H1 (cell line): ENCODE results near the gene ZBTB20. TPM values are rescaled to one million over a fixed set of nuclear protein-coding genes. Genes with fewer than 3 reads are reported as not detected.

Experiments used
- CTCF ChIA-PET: fragments of 300-600 bp; sonication (Branson Sonifier 250); formaldehyde crosslinking; loops from one replicate; lab custom pipeline; 2021; ENCODE audit not compliant: partially characterized antibody; lab: Charles Lee
- POLR2A ChIA-PET: fragments of 300-600 bp; sonication (Branson Sonifier 250); formaldehyde crosslinking; loops from one replicate; lab custom pipeline; 2021; ENCODE audit warnings: inconsistent platforms; ENCODE audit not compliant: partially characterized antibody; lab: Charles Lee
- DNase-seq, 2 experiments: peaks; one replicate each; pipeline versions ENCODE4 v3.0.0 to v3.0.0-alpha.2; 2010 to 2022; ENCODE audit warnings: low spot score in 2 of 2, low read depth in 1 of 2, mixed read lengths in 1 of 2
- FAIRE-seq: peaks from 2 replicates; lab custom pipeline; 2011; peaks lifted over from hg19 to GRCh38; lab: Jason Lieb, UNC
- H2AFZ ChIP-seq: 2 replicates; pipeline ENCODE4 v1.8.1; 2012; ENCODE audit warnings: low read length, inconsistent platforms
- H2AK5ac ChIP-seq: 2 replicates; pipeline ENCODE4 v1.6.1; 2013; ENCODE audit warnings: low read depth, low read length
- H2BK120ac ChIP-seq: replicated peaks from 2 replicates; pipeline ENCODE3; 2013; ENCODE audit warnings: low read depth, low read length, inconsistent platforms
- H2BK12ac ChIP-seq: 2 replicates; pipeline ENCODE4 v1.6.1; 2013; ENCODE audit warnings: low read depth, low read length
- H2BK15ac ChIP-seq: 2 replicates; pipeline ENCODE4 v1.6.1; 2013; ENCODE audit warnings: low read length
- H2BK20ac ChIP-seq: 2 replicates; pipeline ENCODE4 v1.6.1; 2013; ENCODE audit warnings: low read length
- H2BK5ac ChIP-seq: 2 replicates; pipeline ENCODE4 v1.6.1; 2013; ENCODE audit warnings: low read depth, low read length
- H3K14ac ChIP-seq: 2 replicates; pipeline ENCODE4 v1.6.1; 2013; ENCODE audit warnings: inconsistent platforms; ENCODE audit not compliant: insufficient read length
- H3K18ac ChIP-seq: 2 replicates; pipeline ENCODE4 v1.6.1; 2013; ENCODE audit warnings: low read length; ENCODE audit errors: extremely low read depth
- H3K23ac ChIP-seq: 2 replicates; pipeline ENCODE4 v1.6.1; 2013; ENCODE audit warnings: inconsistent platforms; ENCODE audit not compliant: insufficient read length
- H3K23me2 ChIP-seq: 2 replicates; pipeline ENCODE4 v1.6.1; 2013; ENCODE audit warnings: low read depth, low read length
- H3K27ac ChIP-seq: 2 replicates; pipeline ENCODE4 v1.6.1; 2011; ENCODE audit warnings: low read depth, low read length, inconsistent platforms
- H3K27me3 ChIP-seq, 4 experiments: replicated peaks in 1 of 4; 1 replicate in 1 of 4; 2 replicates in 3 of 4; pipeline versions ENCODE4 v1.6.1 to v1.8.1; 2011 to 2013; ENCODE audit warnings: low read length in 3 of 4, mild to moderate bottlenecking in 3 of 4, inconsistent platforms in 2 of 4, mixed read lengths in 2 of 4, moderate library complexity in 1 of 4; ENCODE audit not compliant: control insufficient read depth in 3 of 4, insufficient read depth in 3 of 4; ENCODE audit errors: extremely low read depth in 1 of 4
- H3K36me3 ChIP-seq, 4 experiments: 2 replicates each; pipeline versions ENCODE4 v1.6.1 to v1.8.1; 2011 to 2013; ENCODE audit warnings: mild to moderate bottlenecking in 4 of 4, low read length in 3 of 4, moderate library complexity in 2 of 4, control low read depth in 1 of 4, inconsistent platforms in 1 of 4; ENCODE audit not compliant: insufficient read depth in 4 of 4, control insufficient read depth in 2 of 4
- H3K4ac ChIP-seq: replicated peaks from 2 replicates; pipeline ENCODE3; 2013; ENCODE audit warnings: low read length, low read depth, mixed read lengths, inconsistent platforms; ENCODE audit not compliant: insufficient read length
- H3K4me1 ChIP-seq, 4 experiments: replicated peaks in 1 of 4; 1 replicate in 1 of 4; 2 replicates in 3 of 4; pipeline versions ENCODE4 v1.6.1 to v1.8.1; 2011 to 2013; ENCODE audit warnings: low read length in 3 of 4, inconsistent platforms in 2 of 4, mixed read lengths in 1 of 4; ENCODE audit not compliant: insufficient read depth in 4 of 4, control insufficient read depth in 3 of 4
- H3K4me2 ChIP-seq, 2 experiments: 2 replicates each; pipeline versions ENCODE4 v1.6.1 to v1.8.1; 2011 to 2013; ENCODE audit warnings: low read depth in 2 of 2, low read length in 2 of 2, control low read depth in 1 of 2, inconsistent platforms in 1 of 2, mild to moderate bottlenecking in 1 of 2; ENCODE audit not compliant: insufficient read depth in 1 of 2
- H3K4me3 ChIP-seq, 4 experiments: fragments of 200-600, 300-600 bp in 1 of 4; sonication (generic), shearing (Covaris generic), sonication (Bioruptor Twin) in 1 of 4; 2 replicates each; pipeline versions ENCODE4 v1.5.1 to v1.8.1; 2011 to 2016; ENCODE audit warnings: low read length in 4 of 4, low read depth in 3 of 4, control low read depth in 2 of 4, inconsistent platforms in 2 of 4, mild to moderate bottlenecking in 2 of 4, mixed read lengths in 1 of 4, moderate library complexity in 1 of 4; ENCODE audit not compliant: insufficient read depth in 2 of 4; ENCODE audit errors: extremely low read depth in 1 of 4
- H3K56ac ChIP-seq: replicated peaks from 2 replicates; pipeline ENCODE3; 2013; ENCODE audit warnings: low read depth, mild to moderate bottlenecking, mixed read lengths, low read length, inconsistent platforms; ENCODE audit not compliant: insufficient read length
- H3K79me1 ChIP-seq: 2 replicates; pipeline ENCODE4 v1.6.1; 2013; ENCODE audit warnings: low read depth, low read length, control low read depth
- H3K79me2 ChIP-seq, 2 experiments: 2 replicates each; pipeline versions ENCODE4 v1.6.1 to v1.8.1; 2012 to 2013; ENCODE audit warnings: low read length in 2 of 2, mild to moderate bottlenecking in 2 of 2, inconsistent platforms in 1 of 2; ENCODE audit not compliant: insufficient read depth in 2 of 2, control insufficient read depth in 1 of 2
- H3K9ac ChIP-seq, 4 experiments: replicated peaks in 1 of 4; 1 replicate in 1 of 4; 2 replicates in 3 of 4; pipeline versions ENCODE4 v1.6.1 to v1.8.1; 2011 to 2013; ENCODE audit warnings: low read depth in 3 of 4, low read length in 3 of 4, control low read depth in 2 of 4, mild to moderate bottlenecking in 2 of 4, moderate library complexity in 2 of 4, inconsistent platforms in 1 of 4; ENCODE audit errors: extremely low read depth in 1 of 4
- H3K9me3 ChIP-seq, 2 experiments: 2 replicates each; pipeline versions ENCODE4 v1.6.1 to v1.8.1; 2012 to 2013; ENCODE audit warnings: mild to moderate bottlenecking in 2 of 2, moderate library complexity in 2 of 2, control low read depth in 1 of 2, inconsistent platforms in 1 of 2, low read depth in 1 of 2, low read length in 1 of 2, mixed read lengths in 1 of 2; ENCODE audit not compliant: insufficient read depth in 2 of 2
- H4K20me1 ChIP-seq, 2 experiments: replicated peaks in 1 of 2; 2 replicates each; pipeline versions ENCODE3 to v1.8.1; 2011 to 2013; ENCODE audit warnings: inconsistent platforms in 2 of 2, low read length in 2 of 2, mild to moderate bottlenecking in 1 of 2; ENCODE audit not compliant: insufficient read depth in 2 of 2, control insufficient read depth in 1 of 2
- H4K5ac ChIP-seq: 2 replicates; pipeline ENCODE4 v1.6.1; 2013; ENCODE audit warnings: low read length, low read depth, mixed read lengths, inconsistent platforms; ENCODE audit not compliant: insufficient read length
- H4K8ac ChIP-seq: 2 replicates; pipeline ENCODE4 v1.8.0; 2013; ENCODE audit warnings: mild to moderate bottlenecking, moderate library complexity, low read length, inconsistent platforms; ENCODE audit not compliant: insufficient read depth; ENCODE audit errors: extremely low read depth
- H4K91ac ChIP-seq: replicated peaks from 2 replicates; pipeline ENCODE3; 2013; ENCODE audit warnings: low read length, mixed read lengths, inconsistent platforms; ENCODE audit not compliant: insufficient read length
- ASH2L ChIP-seq: fragments of 200-600, 300-600 bp; sonication (generic); IDR thresholded peaks from one replicate; pipeline ENCODE4 v1.7.1; 2017; ENCODE audit warnings: low read length
- CHD2 ChIP-seq: IDR thresholded peaks from 2 replicates; pipeline ENCODE4 v1.6.1; 2012; ENCODE audit warnings: low read length, improper control_type of control experiment
- CTBP2 ChIP-seq: IDR thresholded peaks from 2 replicates; pipeline ENCODE4 v1.7.0; 2011; ENCODE audit warnings: borderline replicate concordance, mild to moderate bottlenecking, moderate library complexity, mixed read lengths, low read length; ENCODE audit not compliant: insufficient read depth, insufficient read length
- EP300 ChIP-seq, 2 experiments: IDR thresholded peaks; 1 replicate in 1 of 2; 2 replicates in 1 of 2; pipeline ENCODE4 v1.6.1; 2011 to 2012; ENCODE audit warnings: low read depth in 2 of 2, low read length in 2 of 2, mild to moderate bottlenecking in 2 of 2, borderline replicate concordance in 1 of 2, inconsistent platforms in 1 of 2, moderate library complexity in 1 of 2
- GTF2F1 ChIP-seq: IDR thresholded peaks from 2 replicates; pipeline ENCODE4 v1.6.1; 2012; ENCODE audit warnings: low read depth, low read length, improper control_type of control experiment, borderline replicate concordance
- JUN ChIP-seq: IDR thresholded peaks from 2 replicates; pipeline ENCODE4 v1.6.1; 2011; ENCODE audit warnings: low read depth, mild to moderate bottlenecking, improper control_type of control experiment, low read length
- NRF1 ChIP-seq: IDR thresholded peaks from 2 replicates; pipeline ENCODE4 v1.6.1; 2011; ENCODE audit warnings: mild to moderate bottlenecking, low read depth, low read length, improper control_type of control experiment
- RAD21 ChIP-seq, 2 experiments: IDR thresholded peaks in 1 of 2; conservative IDR thresholded peaks in 1 of 2; 2 replicates each; pipeline ENCODE4 v1.6.1; 2011; ENCODE audit warnings: low read depth in 2 of 2, low read length in 2 of 2, improper control_type of control experiment in 1 of 2, inconsistent platforms in 1 of 2, mild to moderate bottlenecking in 1 of 2, moderate library complexity in 1 of 2
- RBBP5 ChIP-seq: IDR thresholded peaks from 2 replicates; pipeline ENCODE4 v1.7.1; 2012; ENCODE audit warnings: low read depth, mild to moderate bottlenecking, inconsistent platforms, low read length, moderate library complexity, borderline replicate concordance
- SIX5 ChIP-seq: IDR thresholded peaks from 2 replicates; pipeline ENCODE4 v1.6.1; 2011; ENCODE audit warnings: mild to moderate bottlenecking, low read depth, low read length
- TAF7 ChIP-seq: optimal IDR thresholded peaks from 2 replicates; pipeline ENCODE3; 2011; ENCODE audit warnings: low read depth, mild to moderate bottlenecking, inconsistent platforms, low read length, moderate library complexity, borderline replicate concordance
- WGBS, 2 experiments: shearing (Covaris generic) in 1 of 2; methylation state at CpG; one replicate each; pipeline versions ENCODE4 v1.1.6 to v1.1.7; 2013 to 2015; ENCODE audit warnings: low lambda C conversion rate in 2 of 2, mixed read lengths in 2 of 2, inconsistent platforms in 1 of 2, low coverage in 1 of 2, missing lambda C conversion rate in 1 of 2; ENCODE audit not compliant: insufficient replicate concordance in 2 of 2, insufficient coverage in 1 of 2, insufficient read length in 1 of 2; ENCODE audit errors: extremely low coverage in 1 of 2, missing lambda C conversion rate in 1 of 2; 5-methylcytosine and 5-hydroxymethylcytosine counted together
- polyA plus RNA-seq, 7 experiments: library from polyadenylated mRNA; depleted of rRNA in 3 of 7; stranded (reverse) in 5 of 7; unstranded in 2 of 7; fragments of >200 nt in 5 of 7; fragments of 200-250 nt in 2 of 7; gene quantifications; 1 replicate in 5 of 7; 2 replicates in 1 of 7; 4 replicates in 1 of 7; pipeline versions ENCODE4 v1.2.1 to v1.2.3, GENCODE V29; 2011 to 2013; ENCODE audit warnings: missing spikeins in 2 of 7, mixed read lengths in 2 of 7
- total RNA-seq: library from RNA; stranded (reverse); fragmentation: NEBNext Ultra II Directional; extraction: Animal tissue kit (Norgen Biotek cat#: 25700); gene quantifications from 2 replicates; pipeline ENCODE4 v1.2.1, GENCODE V29; 2021
- TF ChIP-seq, protein P1 (sequence below): IDR thresholded peaks from 2 replicates; pipeline ENCODE4 v1.6.1; 2012; ENCODE audit warnings: inconsistent platforms

The ZBTB20 gene
- total and polyA plus RNA-seq, 2 of the 8 experiments (the other 6 are each of a cell fraction or from before 2014, with no cell fraction given), result 0.35 to 1.3 TPM

DNA sequence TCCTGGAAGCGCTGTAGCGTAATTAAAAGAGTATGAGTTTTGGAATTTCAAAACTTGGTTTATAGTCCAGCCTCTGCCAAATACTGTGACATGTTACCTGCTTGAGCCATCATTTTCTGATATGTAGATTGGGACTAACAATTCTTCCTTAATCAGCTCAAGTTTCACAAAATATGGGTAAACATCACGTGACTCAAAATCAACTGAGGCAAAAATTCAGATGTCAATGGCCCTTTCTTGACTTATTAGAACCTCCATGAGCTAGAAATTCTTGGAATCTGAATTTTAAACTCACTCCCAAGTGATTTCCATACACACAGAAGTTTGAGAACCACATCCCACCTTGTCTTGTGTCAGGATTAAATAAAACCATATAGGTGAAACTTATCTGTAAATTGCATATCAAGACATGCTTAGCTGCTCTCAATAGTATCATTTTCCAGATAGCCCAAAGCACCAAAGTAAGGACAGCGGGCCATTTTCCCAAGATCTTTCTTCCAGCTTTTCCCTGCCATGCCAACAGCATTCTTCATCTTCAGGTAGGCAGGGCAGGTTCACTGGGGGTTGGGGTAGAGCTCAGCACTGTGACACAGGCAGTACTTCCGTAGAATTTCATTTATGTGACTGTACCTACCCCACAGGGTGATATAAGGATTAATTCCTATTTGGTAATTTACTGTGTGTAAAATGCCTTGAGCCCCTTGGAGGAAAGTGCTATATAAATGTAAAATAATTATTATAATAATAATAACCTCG is 474.2 kb downstream of the ZBTB20 start:
- POLR2A ChIA-PET, result no interaction called here
- no peak for FAIRE-seq
- TF ChIP-seq TAF7, result no peak
- TF ChIP-seq SIX5, result no peak
- TF ChIP-seq CTBP2, result no peak
- TF ChIP-seq RBBP5, result no peak
- TF ChIP-seq, protein P1, sequence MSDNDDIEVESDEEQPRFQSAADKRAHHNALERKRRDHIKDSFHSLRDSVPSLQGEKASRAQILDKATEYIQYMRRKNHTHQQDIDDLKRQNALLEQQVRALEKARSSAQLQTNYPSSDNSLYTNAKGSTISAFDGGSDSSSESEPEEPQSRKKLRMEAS, result no peak
- TF ChIP-seq CHD2, result no peak
- TF ChIP-seq GTF2F1, result no peak
- TF ChIP-seq NRF1, result no peak
- no peak for TF ChIP-seq RAD21 (IDR thresholded peaks at IDR 0.05 in 1 of 2, conservative IDR thresholded peaks at IDR 0.05 in 1 of 2; ENCODE audit: low read depth in 2 of 2, low read length in 2 of 2)
- TF ChIP-seq JUN, result no peak
- no peak for TF ChIP-seq ASH2L
- TF ChIP-seq EP300 (IDR thresholded peaks at IDR 0.05; ENCODE audit: borderline replicate concordance in 1 of 2, low read depth in 2 of 2, low read length in 2 of 2), result no peak

More for the DNA sequence above, 474.2 kb downstream of the ZBTB20 start:
- Histone ChIP-seq H3K9me3 (0 out of 4 replicates have a peak, but pooled peaks cover 0 to 2% of the 10 kb centered on the region in 2 experiments), H2AK5ac (no peak overlapping the region), H3K4me2 (no peak overlapping the region), H3K9ac (no peak overlapping the region), H2BK20ac (no peak overlapping the region), H3K27ac (no peak overlapping the region), H3K23me2 (no peaks in the 10 kb centered on the region), H4K91ac (no peak overlapping the region), H4K8ac (no peak overlapping the region), H2BK5ac (no peak overlapping the region), H3K14ac (no peak overlapping the region), H3K4me3 (no peak overlapping the region), H4K20me1 (no peaks in the 10 kb centered on the region), H3K36me3 (no peaks in the 10 kb centered on the region), H3K23ac (no peak overlapping the region), H2BK120ac (no peak overlapping the region), H3K79me1 (no peaks in the 10 kb centered on the region), H3K27me3 (no peaks in the 10 kb centered on the region), H3K4me1 (peaks cover 0 to 13% (median 5%) of the 10 kb centered on the region in 4 experiments; a peak in 5 of 7 replicates), H2BK12ac (no peak overlapping the region), H2BK15ac (no peak overlapping the region), H3K18ac (no peak overlapping the region), H2AFZ (peak overlapping the region; percentile 13; the same call in 1 of the 2 replicates), H4K5ac (no peak overlapping the region), H3K79me2 (no peaks in the 10 kb centered on the region), H3K56ac (no peak overlapping the region), H3K4ac (no peak overlapping the region)
- CTCF ChIA-PET, result interaction anchor here (1.3 to 1.4 kb wide), 2 partner anchors 13 to 28 kb away, joined by 3 to 4 read pairs; no protein-coding TSS in a partner anchor
- 70% methylated on average over 6 of the region's 6 CpGs; no CpG with 5 or more reads in 1 of the 2 experiments for WGBS, 2 experiments
- no peak for DNase-seq
